Endometrial microvascular endothelial cells (primary cell): Measurements from ENCODE around the gene SNTA1. TPM values are rescaled to one million over a fixed set of nuclear protein-coding genes. Genes with fewer than 3 reads are reported as not detected.
"Not testable (repeated sequence)": the region's sequence is repeated elsewhere in the genome, so short reads cannot be mapped to it uniquely, and the experiment has no call there.

Experiments used
- in situ Hi-C: cut with HindIII; loops from 2 replicates; pipeline ENCODE4 v1.10.0; 2017; ENCODE audit warnings: low sequenced_read_pairs, low pct_unique_long_range_greater_than_20kb; ENCODE audit errors: inconsistent ontology term
- total RNA-seq: library from RNA; depleted of rRNA; stranded (reverse); fragments of >200 nt; gene quantifications from one replicate; pipeline ENCODE4 v1.2.3, GENCODE V29; 2015; ENCODE audit errors: inconsistent ontology term

Gene SNTA1
- total RNA-seq: 7.2 TPM

- in situ Hi-C loops: no loop called here
Measured at GRCh38 chr20:33443512-33444239, at the start of gene SNTA1. Gene SNTA1, minus strand, starts transcription at chr20:33443763. Its CDS starts 143 bp downstream, at chr20:33443620.

- in situ Hi-C loops: no loop called here
Measured at GRCh38 chr20:33490934-33491656, 47.5 kb upstream of the SNTA1 start.

GRCh38 chr20:33490023-33490933, 46.7 kb upstream of the SNTA1 start, which contains the start of gene CBFA2T2:
Gene CBFA2T2, plus strand, starts transcription at chr20:33490096. Its CDS starts 172 bp downstream, at chr20:33490268.
- in situ Hi-C loops: no loop called here

- in situ Hi-C loops: no loop called here
Measured at GRCh38 chr20:33489495-33490022, 46.0 kb upstream of the SNTA1 start.

GRCh38 chr20:33488661-33489494, 45.3 kb upstream of the SNTA1 start:
- in situ Hi-C loops: not testable (repeated sequence)

GRCh38 chr20:33488201-33488600, 44.6 kb upstream of the SNTA1 start:
- in situ Hi-C loops: no loop called here

GRCh38 chr20:33483186-33483585, 39.6 kb upstream of the SNTA1 start:
- in situ Hi-C loops: not testable (repeated sequence)

GRCh38 chr20:33482581-33482980, 39.0 kb upstream of the SNTA1 start:
- in situ Hi-C loops: no loop called here

- in situ Hi-C loops: no loop called here
Measured at GRCh38 chr20:33481431-33481941, 37.9 kb upstream of the SNTA1 start.

- in situ Hi-C loops: no loop called here
Measured at GRCh38 chr20:33480048-33480447, 36.5 kb upstream of the SNTA1 start.

GRCh38 chr20:33477386-33478234, 34.0 kb upstream of the SNTA1 start:
- in situ Hi-C loops: no loop called here

GRCh38 chr20:33475381-33476152, 32.0 kb upstream of the SNTA1 start:
- in situ Hi-C loops: no loop called here

- in situ Hi-C loops: no loop called here
Measured at GRCh38 chr20:33474963-33475362, 31.4 kb upstream of the SNTA1 start.

GRCh38 chr20:33474097-33474873, 30.7 kb upstream of the SNTA1 start:
- in situ Hi-C loops: no loop called here

- in situ Hi-C loops: no loop called here
Measured at GRCh38 chr20:33472868-33473435, 29.4 kb upstream of the SNTA1 start.
